ENCODE data around the gene TNFRSF9.

The TNFRSF9 gene

GRCh38 chr1:7868070-7868780 lies 72.4 kb downstream of the TNFRSF9 start:
- no peak for DNase-seq

- no peak for DNase-seq
Observed at GRCh38 chr1:7865978-7866377, 74.7 kb downstream of the TNFRSF9 start.

Data from NCI-H226 (cell line).